Astrocyte of the spinal cord (primary cell): ENCODE results near the gene GPR84.

Experiments used
- DNase-seq: peaks from one replicate; pipeline ENCODE4 v3.0.0; 2011; ENCODE audit warnings: low read depth, low spot score
- H3K4me3 ChIP-seq: 2 replicates; pipeline ENCODE4 v1.5.1; 2011; ENCODE audit warnings: low read depth, mild to moderate bottlenecking, low read length, moderate library complexity
- in situ Hi-C: cut with HindIII; loops from 2 replicates; pipeline ENCODE4 v1.10.0; 2017; ENCODE audit warnings: low sequenced_read_pairs
- TF ChIP-seq, protein P1 (sequence below): IDR thresholded peaks from 2 replicates; pipeline ENCODE4 v1.5.1; 2012; ENCODE audit warnings: low read depth, mild to moderate bottlenecking, low read length, inconsistent platforms

GPR84 gene

DNA sequence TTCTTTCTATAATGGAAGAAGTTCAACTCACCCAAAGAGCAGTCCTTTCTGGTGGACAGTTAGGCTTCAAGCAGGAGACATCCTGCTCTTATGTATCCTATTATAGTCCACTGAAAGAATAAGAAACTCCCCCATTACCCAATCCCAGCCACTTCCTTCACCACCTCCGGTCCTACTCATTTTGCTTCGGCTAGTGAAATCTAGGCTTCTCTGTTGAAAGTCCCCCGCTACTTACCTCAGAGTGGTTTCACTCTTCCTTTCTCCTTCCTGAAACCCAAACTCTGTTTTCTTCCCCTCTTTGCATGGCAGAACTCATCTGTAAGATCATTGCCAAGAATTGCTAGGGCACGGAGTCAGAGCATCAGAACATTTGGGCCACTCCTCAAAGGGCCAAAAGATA lies at the start of gene GPR84:
TSS of gene GPR84 (minus strand) at position 74 of the 400 bp plus-strand sequence. CDS start 635 bp downstream, outside the sequence.
- in situ Hi-C loops: loop anchor here (25.0 kb wide), 1 partner anchor 152 kb away; no protein-coding TSS in a partner anchor
- no peak for DNase-seq
- H3K4me3 ChIP-seq: no peak within 1 kb of the TSS
- TF ChIP-seq, protein P1, sequence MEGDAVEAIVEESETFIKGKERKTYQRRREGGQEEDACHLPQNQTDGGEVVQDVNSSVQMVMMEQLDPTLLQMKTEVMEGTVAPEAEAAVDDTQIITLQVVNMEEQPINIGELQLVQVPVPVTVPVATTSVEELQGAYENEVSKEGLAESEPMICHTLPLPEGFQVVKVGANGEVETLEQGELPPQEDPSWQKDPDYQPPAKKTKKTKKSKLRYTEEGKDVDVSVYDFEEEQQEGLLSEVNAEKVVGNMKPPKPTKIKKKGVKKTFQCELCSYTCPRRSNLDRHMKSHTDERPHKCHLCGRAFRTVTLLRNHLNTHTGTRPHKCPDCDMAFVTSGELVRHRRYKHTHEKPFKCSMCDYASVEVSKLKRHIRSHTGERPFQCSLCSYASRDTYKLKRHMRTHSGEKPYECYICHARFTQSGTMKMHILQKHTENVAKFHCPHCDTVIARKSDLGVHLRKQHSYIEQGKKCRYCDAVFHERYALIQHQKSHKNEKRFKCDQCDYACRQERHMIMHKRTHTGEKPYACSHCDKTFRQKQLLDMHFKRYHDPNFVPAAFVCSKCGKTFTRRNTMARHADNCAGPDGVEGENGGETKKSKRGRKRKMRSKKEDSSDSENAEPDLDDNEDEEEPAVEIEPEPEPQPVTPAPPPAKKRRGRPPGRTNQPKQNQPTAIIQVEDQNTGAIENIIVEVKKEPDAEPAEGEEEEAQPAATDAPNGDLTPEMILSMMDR: no peak

DNA sequence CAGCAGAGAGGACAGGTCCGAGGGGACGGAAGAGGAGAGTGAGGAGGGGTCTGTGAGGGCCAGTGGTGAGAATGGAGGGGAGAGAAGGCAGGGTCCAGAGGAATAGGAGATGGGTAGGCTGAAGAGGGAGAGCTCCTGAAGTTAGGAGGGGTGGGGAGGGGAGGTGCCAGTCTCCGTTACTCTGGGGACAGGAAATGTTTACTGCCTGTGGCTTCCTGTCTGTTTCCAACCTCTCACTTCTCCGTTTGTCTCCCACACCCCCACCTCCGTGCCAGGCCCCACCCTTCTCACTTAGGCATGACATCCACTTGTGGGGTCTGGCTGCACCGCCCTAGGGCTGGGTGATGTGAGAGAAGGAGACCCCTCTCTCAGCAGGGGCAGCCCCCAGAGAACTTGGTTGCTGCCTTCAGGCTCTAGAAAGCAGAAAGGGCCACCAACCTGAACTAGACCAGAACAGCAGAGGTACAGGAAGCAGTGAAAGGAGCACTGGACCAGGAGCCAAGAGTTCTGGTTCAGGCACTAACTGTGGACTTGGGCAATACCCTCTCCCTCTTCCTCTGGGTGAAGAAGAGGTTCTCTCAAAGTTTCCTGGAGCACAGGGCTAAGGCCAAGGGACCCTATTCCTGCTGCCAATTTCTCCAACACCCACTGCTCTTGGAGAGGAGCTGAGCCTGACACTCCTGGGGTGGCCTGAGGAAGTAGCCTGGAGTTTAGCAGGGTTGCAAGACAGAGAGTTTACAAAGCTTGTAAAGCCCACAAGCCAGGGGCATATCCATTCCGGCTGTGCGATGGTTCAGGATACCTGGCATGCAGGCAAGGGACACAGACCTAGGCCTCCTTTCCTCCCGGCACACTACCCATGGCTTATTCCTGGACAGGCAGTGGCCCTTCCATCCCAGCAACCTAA lies 49.3 kb upstream of the GPR84 start:
- in situ Hi-C loops: no loop called here
- TF ChIP-seq, protein P1: no peak
- DNase-seq: no peak
- no peak overlapping the region for H3K4me3 ChIP-seq

DNA sequence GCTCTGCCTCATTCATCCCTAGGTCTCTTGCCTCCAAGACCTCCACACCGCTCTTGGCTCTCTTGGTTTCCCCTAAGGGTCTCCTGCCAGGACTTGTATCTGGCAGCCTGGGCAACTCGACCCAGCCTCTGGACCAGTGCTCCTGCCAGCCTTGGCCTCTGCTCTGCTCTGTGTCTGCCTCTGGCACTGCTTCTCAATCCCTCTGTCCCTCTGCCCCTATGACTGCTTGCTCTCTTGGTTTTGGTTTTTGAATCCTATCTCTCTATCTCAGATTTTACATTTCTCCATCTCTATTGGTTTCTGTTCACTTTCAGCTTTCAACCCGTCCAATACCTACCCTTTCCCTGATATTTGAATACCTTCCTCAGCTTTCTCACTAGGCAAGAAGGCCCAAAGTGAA lies 48.5 kb upstream of the GPR84 start:
- H3K4me3 ChIP-seq: no peak overlapping the region
- in situ Hi-C loops: no loop called here
- TF ChIP-seq, protein P1: no peak
- DNase-seq: no peak

DNA sequence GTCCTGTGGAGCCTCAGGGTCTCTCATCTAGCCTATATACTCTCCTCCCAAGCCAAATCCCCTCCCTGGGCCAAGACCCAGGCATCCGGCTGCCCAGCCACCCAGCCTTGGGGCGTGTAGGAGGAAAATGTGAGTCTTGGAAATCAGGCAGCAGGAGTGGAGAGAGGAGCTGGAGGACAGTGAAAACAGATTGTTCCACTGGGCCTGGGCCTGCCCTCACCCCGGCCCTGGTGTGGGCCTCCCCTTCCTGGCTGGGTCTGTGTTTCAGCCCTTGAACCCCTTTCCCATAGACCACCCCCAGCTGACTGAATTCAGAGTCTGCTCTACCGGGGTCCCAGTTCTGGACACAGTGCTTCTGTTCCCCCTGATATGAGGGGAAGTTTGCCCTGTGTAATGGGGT lies 48.1 kb upstream of the GPR84 start:
- TF ChIP-seq, protein P1: no peak
- DNase-seq: no peak
- in situ Hi-C loops: no loop called here
- no peak overlapping the region for H3K4me3 ChIP-seq

DNA sequence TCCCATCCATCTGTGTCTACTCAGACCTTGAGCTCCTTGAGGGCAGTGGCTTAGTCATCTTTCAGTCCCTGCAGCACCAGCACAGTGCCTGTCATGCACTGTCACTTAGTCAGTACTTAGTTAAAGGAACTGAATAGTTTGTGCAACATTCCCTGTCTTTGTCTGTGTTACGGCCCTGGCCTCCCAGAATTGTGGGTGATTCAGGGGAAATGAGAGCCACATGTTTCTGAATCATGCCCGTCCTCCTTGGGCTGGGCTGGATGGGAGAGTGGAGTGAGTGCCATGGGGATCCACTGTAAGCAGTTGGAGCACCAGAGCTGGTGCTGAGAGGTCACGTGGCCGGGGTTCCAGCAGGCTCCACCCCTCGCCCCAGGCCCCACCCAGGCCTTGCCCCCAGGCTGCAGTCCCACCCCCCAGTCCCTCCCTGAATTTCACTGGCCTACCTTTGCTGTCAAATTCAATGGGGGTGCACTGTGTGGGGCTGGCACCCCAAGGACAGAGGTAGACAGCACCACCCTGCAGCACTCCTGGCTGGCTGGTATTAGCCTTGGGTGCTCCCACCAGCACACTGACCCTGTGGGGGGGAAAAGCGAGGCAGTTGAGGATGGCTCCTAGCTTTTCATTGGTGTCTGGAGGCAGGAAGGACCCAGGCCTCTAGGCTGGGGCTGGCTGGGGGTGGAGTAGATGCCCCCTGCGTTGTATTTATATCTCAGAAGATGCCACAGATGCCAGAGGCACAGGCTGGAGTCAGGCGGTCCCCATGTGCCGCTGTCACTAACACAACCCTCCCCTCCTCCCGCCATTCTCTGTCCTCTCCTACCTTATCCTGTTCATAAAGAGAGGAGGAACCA lies 47.3 kb upstream of the GPR84 start:
- H3K4me3 ChIP-seq: no peak overlapping the region
- in situ Hi-C loops: no loop called here
- TF ChIP-seq, protein P1: no peak
- peak; percentile 86 for DNase-seq

DNA sequence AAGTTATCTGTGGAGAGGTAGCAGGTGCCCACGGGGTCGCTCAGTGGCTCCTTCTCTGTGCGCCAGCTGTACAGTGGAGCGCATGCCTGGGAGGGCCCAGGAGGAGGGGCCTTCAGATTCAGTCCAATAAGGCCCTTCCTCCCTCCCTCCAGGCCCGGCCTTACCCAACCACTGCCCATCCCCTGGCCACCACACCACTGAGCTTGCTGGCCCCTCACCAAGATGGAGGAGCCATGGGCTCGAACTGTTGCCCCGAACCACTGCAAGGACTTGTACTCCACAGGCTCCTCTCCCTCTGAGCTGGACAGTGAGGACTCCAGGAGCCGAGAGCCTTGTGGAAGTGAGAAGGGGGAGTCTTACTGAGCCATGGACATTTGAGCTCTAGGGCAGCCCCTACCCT lies 45.0 kb upstream of the GPR84 start:
- H3K4me3 ChIP-seq: no peak overlapping the region
- in situ Hi-C loops: no loop called here
- TF ChIP-seq, protein P1: no peak
- DNase-seq: no peak
